KMS-11 (cell line): Measurements from ENCODE around the gene NAV2.

Experiments used
- H2AFZ ChIP-seq: fragments of 200-600 bp; sonication (generic); 2 replicates; pipeline ENCODE4 v1.6.1; 2016; ENCODE audit warnings: antibody characterized with exemption, mixed run types, low read depth
- H3K27ac ChIP-seq: fragments of 200-600 bp; sonication (generic); 2 replicates; pipeline ENCODE4 v1.6.1; 2016; ENCODE audit warnings: mild to moderate bottlenecking, mixed run types
- H3K27me3 ChIP-seq: fragments of 200-600 bp; sonication (generic); 2 replicates; pipeline ENCODE4 v1.6.1; 2017; ENCODE audit warnings: mild to moderate bottlenecking, low read depth, mixed run types, moderate library complexity; ENCODE audit not compliant: insufficient read depth
- H3K36me3 ChIP-seq: fragments of 200-600 bp; sonication (generic); 2 replicates; pipeline ENCODE4 v1.6.1; 2017; ENCODE audit warnings: mild to moderate bottlenecking, mixed run types; ENCODE audit not compliant: insufficient read depth
- H3K4me1 ChIP-seq: fragments of 200-600 bp; sonication (generic); 2 replicates; pipeline ENCODE4 v1.6.1; 2016; ENCODE audit warnings: mild to moderate bottlenecking, low read depth, mixed run types; ENCODE audit not compliant: poor library complexity, severe bottlenecking
- H3K4me2 ChIP-seq: fragments of 200-600 bp; sonication (generic); 2 replicates; pipeline ENCODE4 v1.7.0; 2016; ENCODE audit warnings: mild to moderate bottlenecking, mixed run types
- H3K4me3 ChIP-seq: fragments of 200-600 bp; sonication (generic); IDR thresholded peaks from 2 replicates; pipeline ENCODE4 v1.6.1; 2017; ENCODE audit warnings: low read depth, low read length, mixed read lengths; ENCODE audit not compliant: insufficient read depth
- H3K79me2 ChIP-seq: fragments of 200-600 bp; sonication (generic); 2 replicates; pipeline ENCODE4 v1.6.1; 2016; ENCODE audit warnings: low read depth, mixed run types; ENCODE audit not compliant: insufficient read depth
- H3K9ac ChIP-seq: fragments of 200-600 bp; sonication (generic); 2 replicates; pipeline ENCODE4 v1.6.1; 2016; ENCODE audit warnings: mild to moderate bottlenecking, mixed run types
- H4K20me1 ChIP-seq: fragments of 200-600 bp; sonication (generic); 2 replicates; pipeline ENCODE4 v1.6.1; 2016; ENCODE audit warnings: mild to moderate bottlenecking, mixed run types; ENCODE audit not compliant: insufficient read depth
- CTCF ChIP-seq: fragments of 200-600 bp; sonication (generic); conservative IDR thresholded peaks from 2 replicates; pipeline ENCODE4 v1.6.1; 2017; ENCODE audit warnings: low read depth, mild to moderate bottlenecking, antibody characterized with exemption, low read length, moderate library complexity, mixed read lengths

The NAV2 gene

GRCh38 chr11:20037396-20038153 lies 324.9 kb downstream of the NAV2 start:
- no peak for TF ChIP-seq CTCF
- no peak overlapping the region for H3K9ac ChIP-seq
- no peak overlapping the region for H3K27ac ChIP-seq
- no peak overlapping the region for H3K4me2 ChIP-seq
- no peaks in the 10 kb centered on the region for H3K27me3 ChIP-seq
- no peaks in the 10 kb centered on the region for H3K36me3 ChIP-seq
- H2AFZ ChIP-seq = no peak overlapping the region
- H3K4me1 ChIP-seq = no peaks in the 10 kb centered on the region
- no peak overlapping the region for H3K4me3 ChIP-seq
- no peaks in the 10 kb centered on the region for H3K79me2 ChIP-seq
- H4K20me1 ChIP-seq = no peaks in the 10 kb centered on the region

- Histone ChIP-seq H2AFZ (no peak overlapping the region), H3K79me2 (no peaks in the 10 kb centered on the region), H3K9ac (no peak overlapping the region), H3K4me1 (no peaks in the 10 kb centered on the region), H3K27me3 (no peaks in the 10 kb centered on the region), H3K4me3 (no peak overlapping the region), H3K27ac (no peak overlapping the region), H3K36me3 (no peaks in the 10 kb centered on the region), H4K20me1 (no peaks in the 10 kb centered on the region), H3K4me2 (no peak overlapping the region)
- TF ChIP-seq CTCF = no peak
Measured at GRCh38 chr11:20038412-20038811, 325.8 kb downstream of the NAV2 start.

- no peak overlapping the region for H3K4me2 ChIP-seq
- H3K4me3 ChIP-seq = no peak overlapping the region
- no peaks in the 10 kb centered on the region for H4K20me1 ChIP-seq
- no peak for TF ChIP-seq CTCF
- H3K79me2 ChIP-seq = no peaks in the 10 kb centered on the region
- H3K36me3 ChIP-seq = no peaks in the 10 kb centered on the region
- no peak overlapping the region for H3K9ac ChIP-seq
- no peaks in the 10 kb centered on the region for H3K27me3 ChIP-seq
- H3K27ac ChIP-seq = no peak overlapping the region
- H2AFZ ChIP-seq = no peak overlapping the region
- H3K4me1 ChIP-seq = no peaks in the 10 kb centered on the region
Measured at GRCh38 chr11:20038972-20039371, 326.3 kb downstream of the NAV2 start.

- H3K4me1 ChIP-seq = no peaks in the 10 kb centered on the region
- H3K9ac ChIP-seq = no peak overlapping the region
- no peaks in the 10 kb centered on the region for H3K36me3 ChIP-seq
- TF ChIP-seq CTCF = no peak
- H2AFZ ChIP-seq = no peak overlapping the region
- H3K27ac ChIP-seq = no peak overlapping the region
- no peak overlapping the region for H3K4me3 ChIP-seq
- H3K79me2 ChIP-seq = no peaks in the 10 kb centered on the region
- H4K20me1 ChIP-seq = no peaks in the 10 kb centered on the region
- H3K27me3 ChIP-seq = no peaks in the 10 kb centered on the region
- no peak overlapping the region for H3K4me2 ChIP-seq
Measured at GRCh38 chr11:20041499-20041898, 328.9 kb downstream of the NAV2 start.
